ENCODE data around the gene VEGFB. TPM values are rescaled to one million over a fixed set of nuclear protein-coding genes. Genes with fewer than 3 reads are reported as not detected.
A peak's percentile ranks its signal among the peaks of the same experiment; 100 is the strongest.
"Not testable (repeated sequence)": the region's sequence is repeated elsewhere in the genome, so short reads cannot be mapped to it uniquely, and the experiment has no call there.

The VEGFB gene
- total and polyA plus RNA-seq, 9 donors, result 54.0 to 109 (median 92.1) TPM

- Histone ChIP-seq H3K4me1 (ENCODE audit: control insufficient read depth, insufficient read depth, low read length) (peaks cover 70% of the 10 kb centered on the region), H3K4me3 (ENCODE audit: low read length) (peak overlapping the region; percentile 78), H3K27me3 (ENCODE audit: control insufficient read depth, insufficient read depth, low read length) (no peaks in the 10 kb centered on the region), H3K36me3 (ENCODE audit: control insufficient read depth, insufficient read depth, low read length) (peaks cover 24% of the 10 kb centered on the region), H3K27ac (ENCODE audit: low read length) (peak overlapping the region; percentile 94), H3K9me3 (replicated peaks; ENCODE audit: control insufficient read depth, low read depth, low read length) (no peaks in the 10 kb centered on the region)
- under 1% methylated on average over 40 of the region's 46 CpGs for WGBS (ENCODE audit: insufficient coverage)
- no peak for DNase-seq
These were observed 11.6 kb downstream of the VEGFB start for GRCh38 chr11:64245797-64246620.

DNA sequence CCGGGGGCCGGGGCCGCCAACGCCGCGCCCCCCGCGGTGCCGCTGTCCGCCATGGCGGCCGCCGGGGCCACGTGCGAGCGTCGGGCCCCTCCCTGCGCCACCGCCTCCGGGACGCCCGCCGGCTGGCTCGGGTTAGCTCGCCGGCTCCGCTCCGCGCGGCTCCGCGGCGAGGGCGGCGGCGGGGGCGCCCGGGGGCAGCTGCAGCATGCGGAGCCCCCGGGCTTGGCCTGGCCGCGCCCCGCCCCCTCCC is 12.2 kb downstream of the VEGFB start:
- H3K27me3 ChIP-seq (ENCODE audit: control insufficient read depth, insufficient read depth, low read length); H3K9me3 ChIP-seq (replicated peaks; ENCODE audit: control insufficient read depth, low read depth, low read length); DNase-seq: not testable (repeated sequence)
- Histone ChIP-seq H3K4me3 (ENCODE audit: low read length) (peak overlapping the region; percentile 78), H3K4me1 (ENCODE audit: control insufficient read depth, insufficient read depth, low read length) (peaks cover 72% of the 10 kb centered on the region), H3K27ac (ENCODE audit: low read length) (peak overlapping the region; percentile 94), H3K36me3 (ENCODE audit: control insufficient read depth, insufficient read depth, low read length) (peaks cover 24% of the 10 kb centered on the region)
- WGBS (ENCODE audit: insufficient coverage), result 0% methylated on average over 43 of the region's 43 CpGs

DNA sequence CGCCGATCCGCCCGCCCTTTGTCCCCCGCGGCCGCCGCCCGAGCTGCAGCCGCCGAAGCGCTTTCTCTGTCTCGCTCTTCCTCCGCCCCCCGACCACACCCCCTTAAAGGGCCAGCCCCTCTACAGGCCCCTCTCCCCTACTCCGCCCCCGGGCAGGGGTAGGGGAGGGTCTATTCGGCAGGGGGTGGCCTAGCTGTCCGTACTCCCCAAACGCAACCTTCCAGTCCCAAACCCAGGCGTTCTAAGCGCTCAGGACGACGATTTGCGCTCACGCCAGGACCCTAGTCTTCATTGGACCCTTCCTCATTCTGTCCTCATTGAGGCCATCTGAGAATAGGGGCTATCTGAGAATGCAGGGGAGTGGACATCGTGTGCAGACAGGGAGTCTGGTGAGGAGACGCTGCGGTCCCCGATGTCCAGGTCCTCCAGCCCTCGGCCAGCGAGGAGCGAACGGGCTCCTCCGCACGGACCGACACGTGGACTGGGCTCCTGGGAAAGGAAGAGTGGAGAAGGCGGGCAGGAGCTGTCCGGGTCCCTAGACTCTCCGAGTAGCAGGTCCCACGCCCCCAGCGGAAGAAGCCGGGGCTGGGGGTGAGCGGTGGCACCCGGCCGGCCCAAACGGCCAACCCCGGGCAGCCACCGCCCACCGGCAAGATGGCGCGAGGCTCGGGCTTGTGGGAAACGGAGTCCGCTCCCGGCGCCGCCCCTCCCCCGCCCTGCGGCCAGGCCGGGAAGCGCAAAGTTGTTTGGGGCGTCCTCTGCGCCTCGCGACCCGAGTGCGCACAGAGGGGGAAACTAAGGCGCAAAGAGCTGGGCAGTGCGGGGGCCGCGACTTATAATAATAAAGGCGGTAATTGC is 12.7 kb downstream of the VEGFB start, which contains the start of gene PPP1R14B:
TSS of gene PPP1R14B (minus strand) at position 73 of the 858 bp plus-strand sequence. CDS start 270 bp downstream, outside the sequence.
- peak within 1 kb of the TSS; percentile 98 for H3K27ac ChIP-seq (ENCODE audit: low read length)
- 2% methylated on average over 54 of the region's 74 CpGs for WGBS (ENCODE audit: insufficient coverage)
- peaks cover 75% of the 10 kb centered on the region for H3K4me1 ChIP-seq (ENCODE audit: control insufficient read depth, insufficient read depth, low read length)
- peaks cover 24% of the 10 kb centered on the region for H3K36me3 ChIP-seq (ENCODE audit: control insufficient read depth, insufficient read depth, low read length)
- no peaks in the 10 kb centered on the region for H3K9me3 ChIP-seq (replicated peaks; ENCODE audit: control insufficient read depth, low read depth, low read length)
- peak within 1 kb of the TSS; percentile 78 for H3K4me3 ChIP-seq (ENCODE audit: low read length)
- no peaks in the 10 kb centered on the region for H3K27me3 ChIP-seq (ENCODE audit: control insufficient read depth, insufficient read depth, low read length)
- DNase-seq, result peak; percentile 95

DNA sequence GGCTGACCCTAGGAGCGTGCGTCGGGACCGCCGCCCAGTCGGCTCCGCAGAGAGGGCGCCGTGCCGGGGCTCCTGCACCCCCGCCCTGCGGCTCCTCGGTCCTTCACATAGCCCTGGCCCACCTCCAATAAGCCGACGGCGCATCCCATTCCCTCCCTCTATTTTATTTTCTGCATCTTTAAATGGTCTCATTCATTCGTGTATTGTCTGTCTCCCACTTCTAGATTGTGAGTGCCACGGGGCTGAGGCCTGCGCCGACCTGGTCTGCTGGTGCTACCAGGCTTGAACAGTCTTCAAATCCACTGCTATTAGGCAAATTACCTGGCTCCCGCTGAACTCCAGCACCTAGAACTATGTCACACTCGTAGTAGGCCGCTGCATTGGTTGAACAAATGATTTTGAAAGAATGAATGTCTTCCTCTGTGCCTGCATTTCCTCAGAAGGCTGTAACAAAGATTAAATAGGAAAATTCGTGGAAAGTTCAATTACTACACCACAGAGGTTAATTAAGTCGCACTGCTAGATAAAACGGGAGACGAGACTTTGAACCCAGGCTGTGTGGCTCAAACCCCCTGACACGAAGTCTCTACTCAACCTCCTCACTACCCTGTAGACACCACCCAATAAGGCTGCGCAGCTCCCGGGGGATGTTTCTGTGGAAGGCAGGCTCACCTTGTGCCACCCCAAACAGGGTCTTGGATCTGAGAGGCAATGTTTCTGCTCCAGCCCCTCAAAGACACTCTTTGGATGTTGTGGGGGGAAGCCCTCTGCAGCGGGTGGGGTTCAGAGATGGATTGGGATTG is 13.5 kb downstream of the VEGFB start:
- H3K27ac ChIP-seq (ENCODE audit: low read length), result peak overlapping the region; percentile 65
- WGBS (ENCODE audit: insufficient coverage), result 12% methylated on average over 20 of the region's 31 CpGs
- peaks cover 74% of the 10 kb centered on the region for H3K4me1 ChIP-seq (ENCODE audit: control insufficient read depth, insufficient read depth, low read length)
- no peak for DNase-seq
- H3K27me3 ChIP-seq (ENCODE audit: control insufficient read depth, insufficient read depth, low read length), result no peaks in the 10 kb centered on the region
- H3K4me3 ChIP-seq (ENCODE audit: low read length), result peak overlapping the region; percentile 63
- H3K36me3 ChIP-seq (ENCODE audit: control insufficient read depth, insufficient read depth, low read length), result peaks cover 20% of the 10 kb centered on the region
- no peaks in the 10 kb centered on the region for H3K9me3 ChIP-seq (replicated peaks; ENCODE audit: control insufficient read depth, low read depth, low read length)

DNA sequence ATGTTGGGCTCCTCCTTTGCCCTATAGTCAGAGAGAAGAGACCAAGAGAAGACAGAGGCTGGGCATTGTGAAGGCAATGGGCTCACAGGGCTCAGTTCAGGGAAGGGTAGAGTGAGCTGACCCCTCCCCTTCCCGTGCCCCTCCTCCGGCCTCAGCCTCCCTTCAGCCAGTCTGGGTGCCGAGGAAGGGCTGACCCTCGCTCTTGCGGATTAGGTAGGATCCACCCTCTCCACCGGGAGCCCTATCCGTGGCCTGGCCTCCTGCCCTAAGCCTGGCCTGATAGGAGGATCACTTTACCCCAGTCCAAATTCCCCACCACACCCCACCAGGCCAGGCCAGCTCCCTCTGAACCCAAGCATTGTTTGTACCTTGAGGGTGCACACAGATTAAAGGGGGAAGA is 14.2 kb downstream of the VEGFB start:
- Histone ChIP-seq H3K9me3 (replicated peaks; ENCODE audit: control insufficient read depth, low read depth, low read length) (no peaks in the 10 kb centered on the region), H3K4me3 (ENCODE audit: low read length) (no peak overlapping the region), H3K27me3 (ENCODE audit: control insufficient read depth, insufficient read depth, low read length) (no peaks in the 10 kb centered on the region), H3K4me1 (ENCODE audit: control insufficient read depth, insufficient read depth, low read length) (peaks cover 74% of the 10 kb centered on the region), H3K27ac (ENCODE audit: low read length) (no peak overlapping the region), H3K36me3 (ENCODE audit: control insufficient read depth, insufficient read depth, low read length) (peaks cover 14% of the 10 kb centered on the region)
- WGBS (ENCODE audit: insufficient coverage), result 77% methylated on average over 5 of the region's 7 CpGs
- DNase-seq, result no peak

GRCh38 chr11:64249038-64249437 is 14.7 kb downstream of the VEGFB start:
- Histone ChIP-seq H3K4me1 (ENCODE audit: control insufficient read depth, insufficient read depth, low read length) (peaks cover 71% of the 10 kb centered on the region), H3K27ac (ENCODE audit: low read length) (no peak overlapping the region), H3K36me3 (ENCODE audit: control insufficient read depth, insufficient read depth, low read length) (peaks cover 9% of the 10 kb centered on the region), H3K4me3 (ENCODE audit: low read length) (no peak overlapping the region), H3K9me3 (replicated peaks; ENCODE audit: control insufficient read depth, low read depth, low read length) (no peaks in the 10 kb centered on the region), H3K27me3 (ENCODE audit: control insufficient read depth, insufficient read depth, low read length) (no peaks in the 10 kb centered on the region)
- DNase-seq, result no peak
- WGBS (ENCODE audit: insufficient coverage), result 89% methylated on average over 4 of the region's 4 CpGs

- H3K27me3 ChIP-seq (ENCODE audit: control insufficient read depth, insufficient read depth, low read length), result no peaks in the 10 kb centered on the region
- peaks cover 64% of the 10 kb centered on the region for H3K4me1 ChIP-seq (ENCODE audit: control insufficient read depth, insufficient read depth, low read length)
- H3K9me3 ChIP-seq (replicated peaks; ENCODE audit: control insufficient read depth, low read depth, low read length), result no peaks in the 10 kb centered on the region
- no peak overlapping the region for H3K4me3 ChIP-seq (ENCODE audit: low read length)
- no peak overlapping the region for H3K27ac ChIP-seq (ENCODE audit: low read length)
- H3K36me3 ChIP-seq (ENCODE audit: control insufficient read depth, insufficient read depth, low read length), result peaks cover 6% of the 10 kb centered on the region
- DNase-seq, result no peak
- WGBS (ENCODE audit: insufficient coverage), result 94% methylated on average over 2 of the region's 8 CpGs
These were observed 15.4 kb downstream of the VEGFB start for GRCh38 chr11:64249563-64250414.

DNA sequence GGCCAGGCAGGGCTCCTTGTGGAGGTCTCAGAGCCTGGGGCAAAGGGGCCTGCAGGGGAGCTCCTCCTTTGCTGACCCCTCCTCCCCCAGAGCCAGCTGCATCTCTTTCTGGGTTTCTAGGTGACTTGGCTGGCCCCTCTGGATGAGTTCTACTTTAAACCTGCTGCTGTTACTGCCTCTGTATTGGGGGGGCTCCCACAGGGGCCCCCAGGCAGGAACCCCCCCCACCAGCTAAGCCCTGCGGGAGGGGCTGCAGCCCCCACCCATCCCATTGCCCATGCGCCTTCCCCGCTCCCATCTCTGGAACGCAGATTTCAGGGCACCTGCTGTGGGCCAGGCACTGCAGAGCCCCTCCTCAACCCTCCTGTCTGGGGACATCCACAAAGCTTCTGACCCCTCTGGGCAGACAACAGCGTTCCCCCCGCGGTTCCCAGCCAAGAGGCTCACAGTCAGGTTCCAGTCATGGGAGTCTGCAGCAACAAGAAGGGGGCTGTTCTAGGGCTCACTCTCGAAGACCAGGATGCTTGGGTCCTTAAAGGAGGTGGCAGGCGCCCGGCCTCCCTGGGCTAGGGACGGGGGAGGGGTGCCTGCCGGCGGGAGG is 16.1 kb downstream of the VEGFB start:
- 23% methylated on average over 10 of the region's 13 CpGs for WGBS (ENCODE audit: insufficient coverage)
- no peaks in the 10 kb centered on the region for H3K9me3 ChIP-seq (replicated peaks; ENCODE audit: control insufficient read depth, low read depth, low read length)
- peak overlapping the region; percentile 48 for H3K4me3 ChIP-seq (ENCODE audit: low read length)
- no peaks in the 10 kb centered on the region for H3K27me3 ChIP-seq (ENCODE audit: control insufficient read depth, insufficient read depth, low read length)
- no peak for DNase-seq
- peaks cover 9% of the 10 kb centered on the region for H3K36me3 ChIP-seq (ENCODE audit: control insufficient read depth, insufficient read depth, low read length)
- H3K27ac ChIP-seq (ENCODE audit: low read length), result no peak overlapping the region
- H3K4me1 ChIP-seq (ENCODE audit: control insufficient read depth, insufficient read depth, low read length), result peaks cover 57% of the 10 kb centered on the region

All from muscle of leg (tissue), 11 donors.